Measurements from ENCODE around the gene ADGRG7. TPM values are rescaled to one million over a fixed set of nuclear protein-coding genes. Genes with fewer than 3 reads are reported as not detected.

ADGRG7 gene
- total and polyA plus RNA-seq, 4 donors: not detected

GRCh38 chr3:100570811-100571210 is 38.6 kb upstream of the ADGRG7 start:
- Histone ChIP-seq H3K4me1 (ENCODE audit: control insufficient read depth in 5 of 5, insufficient read depth in 5 of 5, low read length in 5 of 5) (no peaks in the 10 kb centered on the region), H3K36me3 (ENCODE audit: control insufficient read depth in 4 of 4, insufficient read depth in 4 of 4, low read length in 4 of 4) (peaks cover 0 to 22% (median 7%) of the 10 kb centered on the region in 4 donors), H3K27ac (ENCODE audit: low read depth in 1 of 2, low read length in 1 of 2) (no peak overlapping the region), H3K4me3 (no peak overlapping the region), H3K9me3 (ENCODE audit: control insufficient read depth in 4 of 4, insufficient read depth in 3 of 4, low read length in 3 of 4) (no peaks in the 10 kb centered on the region), H3K27me3 (ENCODE audit: control insufficient read depth in 3 of 3, insufficient read depth in 3 of 3, low read length in 2 of 3) (no peaks in the 10 kb centered on the region), H3K9ac (ENCODE audit: insufficient read depth in 1 of 2, low read length in 2 of 2) (no peak overlapping the region)
- DNase-seq (no peak), ATAC-seq (ENCODE audit: insufficient read depth, low FRiP score) (no peak)
- no peak for TF ChIP-seq CTCF (IDR thresholded peaks at IDR 0.05; ENCODE audit: control extremely low read depth, extremely low read depth)
- WGBS, 2 donors: 74 to 94% methylated on average over 2 of the region's 2 CpGs

- ATAC-seq (ENCODE audit: insufficient read depth, low FRiP score) (no peak), DNase-seq (no peak)
- no peak overlapping the region for H3K27ac ChIP-seq (ENCODE audit: low read depth in 1 of 2, low read length in 1 of 2)
- H3K9me3 ChIP-seq (ENCODE audit: control insufficient read depth in 4 of 4, insufficient read depth in 3 of 4, low read length in 3 of 4): no peaks in the 10 kb centered on the region
- H3K9ac ChIP-seq (ENCODE audit: insufficient read depth in 1 of 2, low read length in 2 of 2): no peak overlapping the region
- H3K36me3 ChIP-seq (ENCODE audit: control insufficient read depth in 4 of 4, insufficient read depth in 4 of 4, low read length in 4 of 4): peaks cover 0 to 22% (median 9%) of the 10 kb centered on the region in 4 donors
- TF ChIP-seq CTCF (IDR thresholded peaks at IDR 0.05; ENCODE audit: control extremely low read depth, extremely low read depth): no peak
- 97 to 100% methylated on average over 3 of the region's 3 CpGs for WGBS, 2 donors
- no peaks in the 10 kb centered on the region for H3K4me1 ChIP-seq (ENCODE audit: control insufficient read depth in 5 of 5, insufficient read depth in 5 of 5, low read length in 5 of 5)
- H3K4me3 ChIP-seq: no peak overlapping the region
- H3K27me3 ChIP-seq (ENCODE audit: control insufficient read depth in 3 of 3, insufficient read depth in 3 of 3, low read length in 2 of 3): no peaks in the 10 kb centered on the region
Observed at GRCh38 chr3:100574536-100574935, 34.9 kb upstream of the ADGRG7 start.

- 94% methylated on average over 6 of the region's 6 CpGs for WGBS, 2 donors
- H3K9ac ChIP-seq (ENCODE audit: insufficient read depth in 1 of 2, low read length in 2 of 2): no peak overlapping the region
- no peaks in the 10 kb centered on the region for H3K4me1 ChIP-seq (ENCODE audit: control insufficient read depth in 5 of 5, insufficient read depth in 5 of 5, low read length in 5 of 5)
- H3K36me3 ChIP-seq (ENCODE audit: control insufficient read depth in 4 of 4, insufficient read depth in 4 of 4, low read length in 4 of 4): peaks cover 0 to 13% (median 4%) of the 10 kb centered on the region in 4 donors
- no peak overlapping the region for H3K27ac ChIP-seq (ENCODE audit: low read depth in 1 of 2, low read length in 1 of 2)
- DNase-seq: no peak
- no peak overlapping the region for H3K4me3 ChIP-seq
- no peaks in the 10 kb centered on the region for H3K27me3 ChIP-seq (ENCODE audit: control insufficient read depth in 3 of 3, insufficient read depth in 3 of 3, low read length in 2 of 3)
- H3K9me3 ChIP-seq (ENCODE audit: control insufficient read depth in 4 of 4, insufficient read depth in 3 of 4, low read length in 3 of 4): no peaks in the 10 kb centered on the region
- ATAC-seq (ENCODE audit: insufficient read depth, low FRiP score): no peak
- TF ChIP-seq CTCF (IDR thresholded peaks at IDR 0.05; ENCODE audit: control extremely low read depth, extremely low read depth): no peak
Observed at GRCh38 chr3:100575704-100576103, 33.7 kb upstream of the ADGRG7 start.

GRCh38 chr3:100577382-100578008 is 31.9 kb upstream of the ADGRG7 start:
- no peaks in the 10 kb centered on the region for H3K27me3 ChIP-seq (ENCODE audit: control insufficient read depth in 3 of 3, insufficient read depth in 3 of 3, low read length in 2 of 3)
- peaks cover 0 to 9% (median 4%) of the 10 kb centered on the region in 4 donors for H3K36me3 ChIP-seq (ENCODE audit: control insufficient read depth in 4 of 4, insufficient read depth in 4 of 4, low read length in 4 of 4)
- WGBS, 2 donors: 78 to 83% methylated on average over 1 of the region's 1 CpG
- no peaks in the 10 kb centered on the region for H3K9me3 ChIP-seq (ENCODE audit: control insufficient read depth in 4 of 4, insufficient read depth in 3 of 4, low read length in 3 of 4)
- no peak overlapping the region for H3K27ac ChIP-seq (ENCODE audit: low read depth in 1 of 2, low read length in 1 of 2)
- DNase-seq (no peak), ATAC-seq (ENCODE audit: insufficient read depth, low FRiP score) (no peak)
- H3K9ac ChIP-seq (ENCODE audit: insufficient read depth in 1 of 2, low read length in 2 of 2): no peak overlapping the region
- no peak for TF ChIP-seq CTCF (IDR thresholded peaks at IDR 0.05; ENCODE audit: control extremely low read depth, extremely low read depth)
- no peaks in the 10 kb centered on the region for H3K4me1 ChIP-seq (ENCODE audit: control insufficient read depth in 5 of 5, insufficient read depth in 5 of 5, low read length in 5 of 5)
- H3K4me3 ChIP-seq: no peak overlapping the region

All from lung (tissue), 12 donors.